Psoas muscle (tissue), 8 donors: ENCODE results near the gene DEFB123. TPM values are rescaled to one million over a fixed set of nuclear protein-coding genes. Genes with fewer than 3 reads are reported as not detected.

Experiments used
- ATAC-seq, 4 donors: fragments of 200-7000 bp; cut with Tn5 transposase; one replicate each; pipeline ENCODE4 v1.9.1; 2020; ENCODE audit warnings: moderate library complexity in 3 of 4, mild to moderate bottlenecking in 2 of 4
- DNase-seq, 2 donors: peaks; one replicate each; pipeline ENCODE4 v3.0.0-alpha.2; 2020
- H3K27ac ChIP-seq: fragments of 200-600 bp; one replicate; pipeline ENCODE4 v1.8.0; 2022
- H3K27me3 ChIP-seq, 3 donors: fragments of 200-600 bp in 1 of 3; one replicate each; pipeline versions ENCODE4 v1.6.1 to v1.8.0; 2013 to 2022; ENCODE audit warnings: low read length in 2 of 3, mild to moderate bottlenecking in 2 of 3, moderate library complexity in 1 of 3; ENCODE audit not compliant: insufficient read depth in 3 of 3
- H3K36me3 ChIP-seq, 2 donors: fragments of 200-600 bp in 1 of 2; one replicate each; pipeline versions ENCODE4 v1.6.1 to v1.8.0; 2013 to 2022; ENCODE audit warnings: low read depth in 1 of 2, mild to moderate bottlenecking in 1 of 2, moderate library complexity in 1 of 2; ENCODE audit not compliant: insufficient read depth in 1 of 2
- H3K4me1 ChIP-seq: fragments of 200-600 bp; one replicate; pipeline ENCODE4 v1.8.0; 2022
- H3K4me3 ChIP-seq: fragments of 200-600 bp; one replicate; pipeline ENCODE4 v1.8.0; 2022; ENCODE audit warnings: mild to moderate bottlenecking
- H3K9me3 ChIP-seq: fragments of 200-600 bp; one replicate; pipeline ENCODE4 v1.8.0; 2022
- WGBS, 3 donors: extraction: QIAGEN DNeasy Blood & Tissue Kit; methylation state at CpG; one replicate each; pipeline versions ENCODE4 v1.1.6 to v1.1.7; 2013; 5-methylcytosine and 5-hydroxymethylcytosine counted together
- intact Hi-C, 2 donors: fragments of 100-400 bp; cut with DNase I; formaldehyde crosslinking; loops; one replicate each; pipeline versions ENCODE4 v1.11.0 to v1.14.2; 2022
- polyA plus RNA-seq, 3 donors: library from polyadenylated mRNA; stranded (reverse); fragments of 200-250 nt; gene quantifications; one replicate each; pipeline ENCODE4 v1.2.3, GENCODE V29; 2013
- total RNA-seq, 4 donors: library from RNA; stranded (reverse); fragmentation: NEBNext Ultra II Directional in 2 of 4; extraction: Animal tissue kit (Norgen Biotek cat#: 25700) in 2 of 4; gene quantifications; one replicate each; pipeline versions ENCODE4 v1.2.1 to v1.2.4, GENCODE V29; 2021 to 2023
- TF ChIP-seq, protein P1 (sequence below): fragments of 200-600 bp; IDR thresholded peaks from one replicate; pipeline ENCODE4 v1.8.0; 2022; ENCODE audit warnings: antibody characterized with exemption
- donor health status: healthy with polysubstance abuse.
- donor health status: DM: no; HTN: no; CAD: no; lungs with moderate emphysema.
- donor health status: Bipolar disorder and iron deficiency.
- donor health status: healthy.
- donor health status: DM: yes; HTN: yes; CAD: no.
- donor health status: DM: no; HTN: no; CAD: no.
- donor health status: DM: no; HTN: no; CAD: no.
- donor health status: DM: yes; HTN: yes; CAD: no.

The DEFB123 gene
- total and polyA plus RNA-seq, 7 donors, result not detected

DNA sequence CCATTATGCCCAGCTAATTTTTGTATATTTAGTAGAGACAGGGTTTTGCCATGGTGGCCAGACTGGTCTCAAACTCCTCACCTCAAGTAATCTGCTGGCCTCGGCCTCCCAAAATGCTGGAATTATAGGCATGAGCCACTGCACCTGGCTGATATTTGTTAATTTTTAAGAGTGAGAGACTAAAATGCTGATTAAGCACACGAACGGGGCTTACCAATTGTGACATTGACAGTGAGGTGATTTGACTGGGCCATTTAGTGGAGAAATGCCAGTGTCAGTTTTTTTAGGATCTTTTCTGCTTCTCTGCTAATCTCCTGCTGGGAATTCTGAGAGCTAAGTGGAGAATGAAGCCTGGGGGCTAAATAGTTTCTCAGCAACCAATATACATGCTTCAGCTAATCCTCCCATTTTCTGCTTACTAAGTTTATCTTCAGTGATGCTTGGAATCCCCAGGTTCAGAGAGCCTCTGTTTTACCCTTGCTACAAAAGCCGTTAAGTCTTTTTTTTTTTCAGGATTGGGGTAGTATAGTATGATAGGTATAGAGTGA lies 9.8 kb upstream of the DEFB123 start:
- no peaks in the 10 kb centered on the region for H3K9me3 ChIP-seq
- peaks cover 0 to 3% (median 0%) of the 10 kb centered on the region in 3 donors for H3K27me3 ChIP-seq
- no peaks in the 10 kb centered on the region for H3K36me3 ChIP-seq
- intact Hi-C loops, result no loop called here
- H3K4me3 ChIP-seq, result no peak overlapping the region
- DNase-seq (no peak), ATAC-seq (no peak)
- no peak overlapping the region for H3K27ac ChIP-seq
- 55 to 65% (median 63%) methylated on average over 4 of the region's 4 CpGs for WGBS, 3 donors
- TF ChIP-seq, protein P1, sequence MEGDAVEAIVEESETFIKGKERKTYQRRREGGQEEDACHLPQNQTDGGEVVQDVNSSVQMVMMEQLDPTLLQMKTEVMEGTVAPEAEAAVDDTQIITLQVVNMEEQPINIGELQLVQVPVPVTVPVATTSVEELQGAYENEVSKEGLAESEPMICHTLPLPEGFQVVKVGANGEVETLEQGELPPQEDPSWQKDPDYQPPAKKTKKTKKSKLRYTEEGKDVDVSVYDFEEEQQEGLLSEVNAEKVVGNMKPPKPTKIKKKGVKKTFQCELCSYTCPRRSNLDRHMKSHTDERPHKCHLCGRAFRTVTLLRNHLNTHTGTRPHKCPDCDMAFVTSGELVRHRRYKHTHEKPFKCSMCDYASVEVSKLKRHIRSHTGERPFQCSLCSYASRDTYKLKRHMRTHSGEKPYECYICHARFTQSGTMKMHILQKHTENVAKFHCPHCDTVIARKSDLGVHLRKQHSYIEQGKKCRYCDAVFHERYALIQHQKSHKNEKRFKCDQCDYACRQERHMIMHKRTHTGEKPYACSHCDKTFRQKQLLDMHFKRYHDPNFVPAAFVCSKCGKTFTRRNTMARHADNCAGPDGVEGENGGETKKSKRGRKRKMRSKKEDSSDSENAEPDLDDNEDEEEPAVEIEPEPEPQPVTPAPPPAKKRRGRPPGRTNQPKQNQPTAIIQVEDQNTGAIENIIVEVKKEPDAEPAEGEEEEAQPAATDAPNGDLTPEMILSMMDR, result no peak
- H3K4me1 ChIP-seq, result no peaks in the 10 kb centered on the region

DNA sequence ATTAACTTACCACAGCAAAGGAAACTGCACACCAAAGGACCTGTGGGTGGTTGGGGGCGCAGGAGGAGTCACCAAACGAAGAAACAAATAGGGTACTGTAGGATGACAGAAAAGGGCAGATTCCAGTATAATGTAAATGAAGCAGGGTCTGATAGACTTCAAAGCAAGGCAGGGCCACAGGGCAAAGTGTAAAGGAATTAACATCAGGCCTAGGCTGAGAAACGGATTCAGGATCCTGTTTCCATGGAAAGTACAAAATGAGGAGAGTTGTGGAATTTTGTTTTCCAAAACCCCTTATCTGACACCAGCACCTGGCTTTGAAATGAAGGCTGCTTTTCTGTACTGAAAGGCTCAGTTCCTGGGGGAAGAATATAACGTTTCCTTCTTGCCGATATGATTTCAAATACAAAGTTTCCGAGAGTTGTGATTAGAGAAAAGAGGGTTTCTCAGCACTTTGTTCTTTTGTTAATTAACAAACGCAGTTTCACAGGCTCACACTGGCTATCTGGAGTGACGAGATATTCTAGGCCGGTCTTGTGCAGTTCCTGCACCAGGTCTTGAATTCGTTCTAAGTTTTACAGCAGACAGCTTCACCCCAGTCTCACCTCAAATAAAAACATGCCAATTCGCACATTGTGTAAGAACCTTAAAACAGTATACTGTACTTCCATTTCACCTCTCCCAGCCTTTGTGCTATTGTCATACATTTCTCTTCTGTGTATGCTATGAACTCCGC lies 5.8 kb downstream of the DEFB123 start:
- Histone ChIP-seq H3K9me3 (no peaks in the 10 kb centered on the region), H3K4me1 (no peaks in the 10 kb centered on the region), H3K27me3 (peaks cover 0 to 5% (median 2%) of the 10 kb centered on the region in 3 donors), H3K4me3 (no peak overlapping the region), H3K36me3 (no peaks in the 10 kb centered on the region), H3K27ac (no peak overlapping the region)
- TF ChIP-seq, protein P1, result no peak
- intact Hi-C loops, result no loop called here
- DNase-seq, result no peak
- no peak for ATAC-seq
- 70 to 77% (median 73%) methylated on average over 12 of the region's 12 CpGs for WGBS, 3 donors

DNA sequence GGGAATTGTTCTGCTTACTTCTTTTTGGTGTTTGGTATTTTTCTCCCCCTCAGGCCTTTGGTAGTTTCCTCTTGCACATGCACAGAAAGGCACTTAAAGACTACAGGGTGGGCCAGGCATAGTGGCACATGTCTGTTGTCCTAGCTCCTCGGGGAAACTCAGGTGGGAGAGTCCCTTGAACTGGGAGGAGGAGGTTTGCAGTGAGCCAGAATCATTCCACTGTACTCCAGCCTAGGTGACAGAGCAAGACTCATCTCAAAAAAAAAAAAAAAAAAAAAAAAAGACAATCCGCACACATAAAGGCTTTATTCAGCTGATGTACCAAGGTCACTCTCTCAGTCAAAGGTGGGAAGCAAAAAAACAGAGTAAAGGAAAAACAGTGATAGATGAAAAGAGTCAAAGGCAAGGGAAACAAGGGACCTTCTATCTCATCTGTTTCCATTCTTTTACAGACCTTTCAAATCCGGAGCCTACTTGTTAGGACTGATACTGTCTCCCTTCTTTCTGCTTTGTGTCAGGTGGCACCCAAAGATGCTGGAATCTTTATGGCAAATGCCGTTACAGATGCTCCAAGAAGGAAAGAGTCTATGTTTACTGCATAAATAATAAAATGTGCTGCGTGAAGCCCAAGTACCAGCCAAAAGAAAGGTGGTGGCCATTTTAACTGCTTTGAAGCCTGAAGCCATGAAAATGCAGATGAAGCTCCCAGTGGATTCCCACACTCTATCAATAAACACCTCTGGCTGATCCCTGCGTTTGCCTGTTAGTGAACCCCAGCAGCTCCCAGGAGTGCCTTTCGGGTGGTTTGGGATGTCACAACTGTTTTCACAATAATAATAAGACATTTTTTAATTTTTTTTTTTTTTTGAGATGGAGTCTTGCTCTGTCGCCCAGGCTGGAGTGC lies 9.3 kb downstream of the DEFB123 start:
- Histone ChIP-seq H3K27ac (no peak overlapping the region), H3K4me1 (no peaks in the 10 kb centered on the region), H3K4me3 (no peak overlapping the region), H3K36me3 (no peaks in the 10 kb centered on the region), H3K9me3 (no peaks in the 10 kb centered on the region), H3K27me3 (peaks cover 0 to 5% (median 0%) of the 10 kb centered on the region in 3 donors)
- intact Hi-C loops, result no loop called here
- TF ChIP-seq, protein P1, result no peak
- no peak for DNase-seq
- 68 to 71% (median 70%) methylated on average over 8 of the region's 8 CpGs for WGBS, 3 donors
- ATAC-seq, result no peak

DNA sequence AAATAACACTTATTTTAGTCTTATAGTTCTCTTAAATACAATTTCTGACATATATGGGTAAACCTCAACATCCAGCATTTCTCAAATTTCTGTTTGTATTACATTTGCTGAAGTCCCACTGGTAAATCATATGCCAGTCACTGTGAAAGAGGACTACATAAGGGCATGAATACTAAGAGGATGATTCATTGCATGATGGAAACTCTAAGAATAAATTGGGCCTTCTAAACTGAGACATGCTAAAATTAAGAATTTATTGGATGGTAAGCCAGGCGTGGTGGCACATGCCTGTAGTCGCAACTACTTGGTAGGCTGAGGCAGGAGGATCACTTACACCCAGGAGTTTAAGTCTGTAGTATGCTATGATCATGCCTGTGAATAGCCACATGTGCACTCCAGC lies 12.1 kb downstream of the DEFB123 start:
- Histone ChIP-seq H3K36me3 (no peaks in the 10 kb centered on the region), H3K27me3 (peaks cover 0 to 5% (median 0%) of the 10 kb centered on the region in 3 donors), H3K4me3 (no peak overlapping the region), H3K4me1 (no peaks in the 10 kb centered on the region), H3K9me3 (no peaks in the 10 kb centered on the region), H3K27ac (no peak overlapping the region)
- ATAC-seq (no peak), DNase-seq (no peak)
- TF ChIP-seq, protein P1, result no peak
- intact Hi-C loops, result no loop called here
- WGBS, 3 donors, result 45 to 68% (median 54%) methylated on average over 2 of the region's 2 CpGs
